GM12878 (cell line): Measurements from ENCODE around the gene COL4A1. TPM values are rescaled to one million over a fixed set of nuclear protein-coding genes. Genes with fewer than 3 reads are reported as not detected.

Experiments used
- ATAC-seq: fragments of 200-7000 bp; cut with Tn5 transposase; 3 replicates; pipeline ENCODE4 v1.9.1; 2020; ENCODE audit warnings: mild to moderate bottlenecking, moderate library complexity
- BruUV-seq: library from RNA; stranded (reverse); fragments of 400-500 nt; replicated peaks from 2 replicates; lab custom pipeline; 2021; lab: Mats Ljungman, UMichigan
- CTCF ChIA-PET: fragments of 300-600 bp; sonication (Branson Sonifier 250); formaldehyde crosslinking; extraction: SDS; loops from one replicate; lab custom pipeline; 2021; ENCODE audit warnings: inconsistent platforms; lab: Yijun Ruan, JAX
- POLR2A ChIA-PET: fragments of 350-600 bp; formaldehyde crosslinking; extraction: SDS; loops from one replicate; lab custom pipeline; 2021; ENCODE audit warnings: inconsistent platforms; lab: Charles Lee
- RAD21 ChIA-PET: fragments of 300-600 bp; sonication (Branson Sonifier 250); formaldehyde crosslinking; loops from one replicate; lab custom pipeline; 2023; ENCODE audit warnings: antibody characterized with exemption; ENCODE audit not compliant: unreplicated experiment; lab: Charles Lee
- SMC1A ChIA-PET: fragments of 300-600 bp; sonication (Branson Sonifier 250); formaldehyde crosslinking; loops from one replicate; lab custom pipeline; 2023; ENCODE audit not compliant: unreplicated experiment, uncharacterized antibody; lab: Charles Lee
- DNase-seq: peaks from one replicate; pipeline ENCODE4 v3.0.0-alpha.2; 2011; ENCODE audit warnings: low read depth, low spot score
- FAIRE-seq: peaks from 3 replicates; lab custom pipeline; 2011; peaks lifted over from hg19 to GRCh38; lab: Jason Lieb, UNC
- H2AFZ ChIP-seq: 2 replicates; pipeline ENCODE4 v1.6.0; 2011; ENCODE audit warnings: low read depth, low read length, control low read depth; ENCODE audit not compliant: control insufficient read depth
- H3K27ac ChIP-seq: 2 replicates; pipeline ENCODE4 v1.5.1; 2011; ENCODE audit warnings: control low read depth; ENCODE audit not compliant: control insufficient read depth, insufficient read depth
- H3K27me3 ChIP-seq, 2 experiments: replicated peaks in 1 of 2; 2 replicates each; pipeline versions ENCODE4 v1.6.0 to v1.6.1; 2011; ENCODE audit warnings: low read length in 1 of 2; ENCODE audit not compliant: control insufficient read depth in 2 of 2, insufficient read depth in 2 of 2
- H3K36me3 ChIP-seq, 2 experiments: 2 replicates each; pipeline ENCODE4 v1.5.1; 2011; ENCODE audit warnings: low read length in 1 of 2; ENCODE audit not compliant: control insufficient read depth in 2 of 2, insufficient read depth in 2 of 2
- H3K4me1 ChIP-seq: 2 replicates; pipeline ENCODE4 v1.6.1; 2011; ENCODE audit warnings: mild to moderate bottlenecking, low read length, moderate library complexity, mixed read lengths; ENCODE audit not compliant: control insufficient read depth, insufficient read depth
- H3K4me2 ChIP-seq: 2 replicates; pipeline ENCODE4 v1.6.0; 2011; ENCODE audit warnings: control low read depth; ENCODE audit not compliant: control insufficient read depth, insufficient read depth
- H3K4me3 ChIP-seq: fragments of 200-600 bp; sonication (generic); 2 replicates; pipeline ENCODE4 v1.5.1; 2016
- H3K79me2 ChIP-seq: 2 replicates; pipeline ENCODE4 v1.6.0; 2011; ENCODE audit warnings: low read length; ENCODE audit not compliant: control insufficient read depth, insufficient read depth
- H3K9ac ChIP-seq: 2 replicates; pipeline ENCODE4 v1.8.0; 2011; ENCODE audit warnings: low read length, control low read depth, mixed read lengths; ENCODE audit not compliant: control insufficient read depth, insufficient read depth
- H3K9me3 ChIP-seq: replicated peaks from 3 replicates; pipeline ENCODE4 v1.5.1; 2011; ENCODE audit warnings: mild to moderate bottlenecking, low read length; ENCODE audit not compliant: control insufficient read depth, insufficient read depth
- H4K20me1 ChIP-seq: 2 replicates; pipeline ENCODE4 v1.6.0; 2011; ENCODE audit not compliant: control insufficient read depth, insufficient read depth
- TAF1 ChIP-seq: IDR thresholded peaks from 2 replicates; pipeline ENCODE4 v1.6.1; 2011; ENCODE audit warnings: mild to moderate bottlenecking, low read depth, low read length, borderline replicate concordance
- YBX1 ChIP-seq: fragments of 450-650 bp; IDR thresholded peaks from 2 replicates; pipeline ENCODE4 v1.6.1; 2016; ENCODE audit warnings: antibody characterized with exemption
- WGBS: methylation state at CpG from one replicate; pipeline ENCODE4 v1.1.6; 2016; ENCODE audit warnings: low lambda C conversion rate; ENCODE audit not compliant: insufficient replicate concordance, insufficient coverage; ENCODE audit errors: missing lambda C conversion rate; 5-methylcytosine and 5-hydroxymethylcytosine counted together
- in situ Hi-C: fragments of 300-500 bp; cut with MboI; formaldehyde crosslinking; loops from 9 replicates; pipeline ENCODE4 v1.14.3; 2018; ENCODE audit warnings: mixed read lengths
- intact Hi-C: fragments of 100-400 bp; cut with micrococcal nuclease; formaldehyde crosslinking; loops from one replicate; pipeline ENCODE4 v1.14.2; 2022; ENCODE audit not compliant: unreplicated experiment
- polyA plus RNA-seq, 11 experiments: library from polyadenylated mRNA; depleted of rRNA in 4 of 11; unstranded in 6 of 11; stranded (reverse) in 5 of 11; fragments of >200 nt; fragmentation: Nextera tagmentation in 4 of 11; fragmentation: Illumina TruSeq in 1 of 11; extraction: Ambion mirVana in 4 of 11; extraction: Trizol in 1 of 11; gene quantifications; 1 replicate in 1 of 11; 2 replicates in 10 of 11; pipeline versions ENCODE4 v1.2.1 to v1.2.3, GENCODE V29; 2011 to 2016; ENCODE audit warnings: inconsistent platforms in 2 of 11, missing spikeins in 2 of 11, low read depth in 1 of 11
- total RNA-seq, 4 experiments: library from RNA; depleted of rRNA in 3 of 4; stranded (reverse); fragments of >200 nt in 3 of 4; fragmentation: Illumina TruSeq in 1 of 4; extraction: Trizol in 1 of 4; gene quantifications; 2 replicates each; pipeline versions ENCODE4 v1.2.1 to v1.2.3, GENCODE V29; 2013 to 2021
- TF ChIP-seq, protein P1 (sequence below): fragments of 450-650 bp; IDR thresholded peaks from 2 replicates; pipeline ENCODE4 v1.6.1; 2016; ENCODE audit warnings: mild to moderate bottlenecking, moderate library complexity, borderline replicate concordance
- TF ChIP-seq, protein P2 (sequence below): IDR thresholded peaks from 2 replicates; pipeline ENCODE4 v1.6.1; 2012; ENCODE audit warnings: low read depth, low read length, improper control_type of control experiment

COL4A1 gene
- total and polyA plus RNA-seq, 10 of the 15 experiments (the other 5 are each of a cell fraction or from before 2014, with no cell fraction given) = 0.07 to 0.31 (median 0.13) TPM; not detected in 6

DNA sequence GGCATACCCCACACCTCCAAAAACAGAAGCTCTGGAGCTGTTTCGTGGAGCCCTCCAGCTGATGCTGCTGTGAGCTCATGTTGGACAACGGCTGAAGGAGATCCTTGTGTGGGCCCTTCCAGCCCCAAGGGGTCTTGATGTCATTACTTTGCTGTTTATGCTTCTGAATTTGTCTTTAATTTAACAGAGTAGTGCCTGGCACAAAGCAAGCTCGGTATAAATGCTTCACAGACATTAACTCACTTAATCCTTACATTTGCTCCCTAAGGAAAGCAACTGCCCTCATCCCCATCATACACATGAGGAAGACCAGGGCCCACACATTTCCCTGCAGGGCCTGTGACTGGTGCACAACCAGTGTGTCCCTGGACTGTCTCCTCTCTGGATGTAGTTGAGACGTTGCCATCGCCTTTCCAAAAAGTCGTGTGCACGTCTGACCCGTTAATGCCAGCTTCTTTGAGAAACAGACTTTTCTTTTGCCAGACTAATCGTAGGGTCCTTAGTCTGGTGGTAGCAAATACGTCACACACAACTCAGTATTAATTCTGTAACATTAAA, 7.6 kb downstream of the COL4A1 start (continued):
- TF ChIP-seq, protein P1, sequence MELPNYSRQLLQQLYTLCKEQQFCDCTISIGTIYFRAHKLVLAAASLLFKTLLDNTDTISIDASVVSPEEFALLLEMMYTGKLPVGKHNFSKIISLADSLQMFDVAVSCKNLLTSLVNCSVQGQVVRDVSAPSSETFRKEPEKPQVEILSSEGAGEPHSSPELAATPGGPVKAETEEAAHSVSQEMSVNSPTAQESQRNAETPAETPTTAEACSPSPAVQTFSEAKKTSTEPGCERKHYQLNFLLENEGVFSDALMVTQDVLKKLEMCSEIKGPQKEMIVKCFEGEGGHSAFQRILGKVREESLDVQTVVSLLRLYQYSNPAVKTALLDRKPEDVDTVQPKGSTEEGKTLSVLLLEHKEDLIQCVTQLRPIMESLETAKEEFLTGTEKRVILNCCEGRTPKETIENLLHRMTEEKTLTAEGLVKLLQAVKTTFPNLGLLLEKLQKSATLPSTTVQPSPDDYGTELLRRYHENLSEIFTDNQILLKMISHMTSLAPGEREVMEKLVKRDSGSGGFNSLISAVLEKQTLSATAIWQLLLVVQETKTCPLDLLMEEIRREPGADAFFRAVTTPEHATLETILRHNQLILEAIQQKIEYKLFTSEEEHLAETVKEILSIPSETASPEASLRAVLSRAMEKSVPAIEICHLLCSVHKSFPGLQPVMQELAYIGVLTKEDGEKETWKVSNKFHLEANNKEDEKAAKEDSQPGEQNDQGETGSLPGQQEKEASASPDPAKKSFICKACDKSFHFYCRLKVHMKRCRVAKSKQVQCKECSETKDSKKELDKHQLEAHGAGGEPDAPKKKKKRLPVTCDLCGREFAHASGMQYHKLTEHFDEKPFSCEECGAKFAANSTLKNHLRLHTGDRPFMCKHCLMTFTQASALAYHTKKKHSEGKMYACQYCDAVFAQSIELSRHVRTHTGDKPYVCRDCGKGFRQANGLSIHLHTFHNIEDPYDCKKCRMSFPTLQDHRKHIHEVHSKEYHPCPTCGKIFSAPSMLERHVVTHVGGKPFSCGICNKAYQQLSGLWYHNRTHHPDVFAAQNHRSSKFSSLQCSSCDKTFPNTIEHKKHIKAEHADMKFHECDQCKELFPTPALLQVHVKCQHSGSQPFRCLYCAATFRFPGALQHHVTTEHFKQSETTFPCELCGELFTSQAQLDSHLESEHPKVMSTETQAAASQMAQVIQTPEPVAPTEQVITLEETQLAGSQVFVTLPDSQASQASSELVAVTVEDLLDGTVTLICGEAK = no peak
- no peak for TF ChIP-seq YBX1

DNA sequence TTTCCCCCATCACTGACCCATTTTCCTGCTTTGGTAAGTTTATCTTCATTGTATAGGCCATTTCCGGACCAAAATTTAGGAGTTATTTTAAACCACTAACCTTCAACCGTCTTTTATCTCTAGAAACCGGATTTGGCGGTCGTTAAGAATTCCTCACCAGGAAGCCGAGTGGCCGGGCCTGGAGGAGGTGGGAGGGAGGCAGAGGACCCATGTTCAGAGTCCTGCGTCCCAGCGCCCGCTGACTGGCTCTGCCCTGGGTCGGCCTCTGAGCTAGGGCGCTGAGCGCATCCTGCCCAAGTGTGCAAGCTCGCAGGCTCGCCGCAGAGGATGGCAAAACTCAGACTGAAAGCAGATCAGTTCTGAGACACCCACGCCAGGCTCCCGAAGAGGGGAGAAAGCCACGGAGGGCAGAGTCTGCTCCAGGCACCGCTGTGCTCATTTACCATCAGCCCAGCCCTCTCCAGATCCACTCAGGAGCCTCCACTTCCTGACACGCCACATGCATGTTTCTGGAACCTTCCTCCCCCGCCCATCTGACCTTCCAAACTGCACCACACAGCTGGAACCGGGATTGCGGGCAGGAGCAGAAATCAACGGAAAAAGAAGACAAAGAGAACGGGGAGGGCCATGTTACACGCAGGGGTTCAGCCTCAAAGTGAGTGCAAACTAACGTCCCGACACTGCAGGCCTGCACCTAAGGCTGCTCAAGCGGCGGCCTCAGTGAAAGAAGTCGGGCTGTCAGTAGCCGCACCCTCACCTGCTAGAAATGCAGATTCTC, 8.3 kb downstream of the COL4A1 start:
- no peak overlapping the region for H3K27ac ChIP-seq
- peak; percentile 59 for ATAC-seq
- H3K27me3 ChIP-seq = peaks cover 10 to 11% of the 10 kb centered on the region in 2 experiments
- no peaks in the 10 kb centered on the region for H3K79me2 ChIP-seq
- no peak overlapping the region for H3K9ac ChIP-seq
- DNase-seq = no peak
- no peak overlapping the region for H3K4me3 ChIP-seq
- H3K36me3 ChIP-seq = no peaks in the 10 kb centered on the region
- CTCF ChIA-PET = interaction anchor here (2.0 kb wide), 1 partner anchor 111 kb away, joined by 4 read pairs; no protein-coding TSS in a partner anchor
- in situ Hi-C loops = no loop called here
- no peaks in the 10 kb centered on the region for H3K9me3 ChIP-seq
- BruUV-seq = no TSS peak
- POLR2A ChIA-PET = no interaction called here
- RAD21 ChIA-PET = no interaction called here
- TF ChIP-seq TAF1 = no peak
- TF ChIP-seq, protein P2, sequence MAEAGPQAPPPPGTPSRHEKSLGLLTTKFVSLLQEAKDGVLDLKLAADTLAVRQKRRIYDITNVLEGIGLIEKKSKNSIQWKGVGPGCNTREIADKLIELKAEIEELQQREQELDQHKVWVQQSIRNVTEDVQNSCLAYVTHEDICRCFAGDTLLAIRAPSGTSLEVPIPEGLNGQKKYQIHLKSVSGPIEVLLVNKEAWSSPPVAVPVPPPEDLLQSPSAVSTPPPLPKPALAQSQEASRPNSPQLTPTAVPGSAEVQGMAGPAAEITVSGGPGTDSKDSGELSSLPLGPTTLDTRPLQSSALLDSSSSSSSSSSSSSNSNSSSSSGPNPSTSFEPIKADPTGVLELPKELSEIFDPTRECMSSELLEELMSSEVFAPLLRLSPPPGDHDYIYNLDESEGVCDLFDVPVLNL = no peak
- no peak overlapping the region for H3K4me2 ChIP-seq
- SMC1A ChIA-PET = interaction anchor here (0.5 kb wide), 1 partner anchor 72 kb away, joined by 3 read pairs; no protein-coding TSS in a partner anchor
- no peaks in the 10 kb centered on the region for H3K4me1 ChIP-seq
- no peak for FAIRE-seq
- no peak overlapping the region for H2AFZ ChIP-seq
- intact Hi-C loops = no loop called here
- 28% methylated on average over 33 of the region's 33 CpGs for WGBS
- H4K20me1 ChIP-seq = no peaks in the 10 kb centered on the region; the same call in 1 of the 2 replicates
